ENCODE measurements around the gene MRAP. TPM values are rescaled to one million over a fixed set of nuclear protein-coding genes. Genes with fewer than 3 reads are reported as not detected.

Gene MRAP
- total and polyA plus RNA-seq, 12 donors, result 13.4 to 769 (median 105) TPM

DNA sequence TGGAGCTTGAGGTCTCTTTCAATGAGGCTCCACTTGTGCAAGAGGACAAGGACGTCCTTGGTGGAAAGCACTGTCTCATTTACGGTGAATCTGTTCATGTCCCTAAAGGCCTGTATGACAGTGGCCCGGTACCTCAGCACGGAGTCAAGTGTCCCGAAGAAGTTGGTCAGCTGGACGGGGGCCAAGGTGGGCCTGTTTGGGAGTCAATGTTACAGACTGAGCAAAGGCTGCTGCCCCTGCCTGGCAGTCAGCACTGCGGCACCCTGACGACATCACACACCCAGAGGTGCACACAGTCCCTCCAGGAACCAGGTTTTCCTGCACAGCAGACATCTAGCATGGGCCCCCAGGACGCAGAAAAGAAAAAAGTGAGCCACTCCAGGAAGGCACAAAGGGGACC, 19.1 kb downstream of the MRAP start:
- intact Hi-C loops (cut with DNase I), result no loop called here
- WGBS, 4 donors, result 75 to 89% (median 82%) methylated on average over 7 to 9 of the region's 9 CpGs
- no peak for TF ChIP-seq POLR2A (IDR thresholded peaks at IDR 0.05)
- TF ChIP-seq, protein P1, sequence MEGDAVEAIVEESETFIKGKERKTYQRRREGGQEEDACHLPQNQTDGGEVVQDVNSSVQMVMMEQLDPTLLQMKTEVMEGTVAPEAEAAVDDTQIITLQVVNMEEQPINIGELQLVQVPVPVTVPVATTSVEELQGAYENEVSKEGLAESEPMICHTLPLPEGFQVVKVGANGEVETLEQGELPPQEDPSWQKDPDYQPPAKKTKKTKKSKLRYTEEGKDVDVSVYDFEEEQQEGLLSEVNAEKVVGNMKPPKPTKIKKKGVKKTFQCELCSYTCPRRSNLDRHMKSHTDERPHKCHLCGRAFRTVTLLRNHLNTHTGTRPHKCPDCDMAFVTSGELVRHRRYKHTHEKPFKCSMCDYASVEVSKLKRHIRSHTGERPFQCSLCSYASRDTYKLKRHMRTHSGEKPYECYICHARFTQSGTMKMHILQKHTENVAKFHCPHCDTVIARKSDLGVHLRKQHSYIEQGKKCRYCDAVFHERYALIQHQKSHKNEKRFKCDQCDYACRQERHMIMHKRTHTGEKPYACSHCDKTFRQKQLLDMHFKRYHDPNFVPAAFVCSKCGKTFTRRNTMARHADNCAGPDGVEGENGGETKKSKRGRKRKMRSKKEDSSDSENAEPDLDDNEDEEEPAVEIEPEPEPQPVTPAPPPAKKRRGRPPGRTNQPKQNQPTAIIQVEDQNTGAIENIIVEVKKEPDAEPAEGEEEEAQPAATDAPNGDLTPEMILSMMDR (IDR thresholded peaks at IDR 0.05), result no peak
- H3K27ac ChIP-seq, result no peak overlapping the region
- no peak overlapping the region for H3K4me3 ChIP-seq
- DNase-seq, result peak in 1 of 7 donors; percentile 52
- peaks cover 0 to 95% of the 10 kb centered on the region in 2 donors for H3K36me3 ChIP-seq (replicated peaks in 1 of 2)
- no peaks in the 10 kb centered on the region for H3K27me3 ChIP-seq
- no peaks in the 10 kb centered on the region for H3K9me3 ChIP-seq (replicated peaks in 1 of 3)
- no peaks in the 10 kb centered on the region for H3K4me1 ChIP-seq (replicated peaks in 1 of 2)

DNA sequence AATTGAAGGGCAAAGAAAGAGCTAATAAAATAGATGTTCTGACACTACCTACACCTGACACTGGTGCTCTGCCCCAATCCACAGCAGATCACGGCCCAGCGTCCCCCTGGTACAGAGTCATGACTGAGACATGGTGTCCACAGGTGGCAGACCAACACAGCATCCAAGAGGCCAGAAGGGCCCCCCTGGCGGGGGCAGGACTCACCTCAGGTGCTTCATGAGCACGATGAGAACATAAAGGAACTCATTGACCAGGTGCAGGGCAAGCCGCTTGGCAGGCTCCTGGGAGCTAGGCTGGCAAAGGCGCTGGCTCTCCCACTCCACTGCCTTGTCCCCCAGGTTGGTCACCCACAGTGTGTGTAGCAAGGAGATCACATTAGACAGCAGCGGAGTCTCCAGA, 20.4 kb downstream of the MRAP start:
- DNase-seq, result peak in 1 of 7 donors; percentile 45
- Histone ChIP-seq H3K4me1 (replicated peaks in 1 of 2) (no peaks in the 10 kb centered on the region), H3K27ac (no peak overlapping the region), H3K27me3 (no peaks in the 10 kb centered on the region), H3K9me3 (replicated peaks in 1 of 3) (no peaks in the 10 kb centered on the region), H3K36me3 (replicated peaks in 1 of 2) (peaks cover 0 to 100% of the 10 kb centered on the region in 2 donors), H3K4me3 (no peak overlapping the region)
- intact Hi-C loops (cut with DNase I), result no loop called here
- no peak for TF ChIP-seq POLR2A (IDR thresholded peaks at IDR 0.05)
- TF ChIP-seq, protein P1 (IDR thresholded peaks at IDR 0.05), result no peak
- whole genome bisulfite sequencing, 4 donors, result 94 to 97% (median 95%) methylated on average over 3 to 7 of the region's 7 CpGs

DNA sequence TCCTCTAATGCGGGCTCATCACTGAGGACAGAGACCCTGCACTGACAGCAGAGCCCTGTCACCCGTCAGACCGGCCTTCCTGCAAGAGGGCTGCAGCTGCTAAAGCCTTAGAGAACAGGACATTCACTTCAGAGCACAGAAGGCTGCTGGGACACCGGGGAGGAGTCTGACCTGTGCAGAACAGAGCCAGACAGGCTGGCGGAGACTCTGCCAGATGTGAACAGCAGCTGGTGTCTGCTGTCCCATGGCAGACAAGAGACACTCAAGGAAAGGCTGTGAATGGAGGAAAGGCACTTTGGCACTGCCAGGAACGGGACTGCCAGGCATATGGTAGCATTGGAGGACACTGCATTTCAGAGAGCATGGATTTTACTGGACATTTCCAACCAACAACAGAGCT, 21.4 kb downstream of the MRAP start:
- H3K27ac ChIP-seq, result no peak overlapping the region
- intact Hi-C loops (cut with DNase I), result no loop called here
- no peaks in the 10 kb centered on the region for H3K9me3 ChIP-seq (replicated peaks in 1 of 3)
- no peak overlapping the region for H3K4me3 ChIP-seq
- no peaks in the 10 kb centered on the region for H3K27me3 ChIP-seq
- H3K4me1 ChIP-seq (replicated peaks in 1 of 2), result no peaks in the 10 kb centered on the region
- DNase-seq, result peak in 1 of 7 donors; percentile 52
- TF ChIP-seq, protein P1 (IDR thresholded peaks at IDR 0.05), result no peak
- no peak for TF ChIP-seq POLR2A (IDR thresholded peaks at IDR 0.05)
- peaks cover 0 to 100% of the 10 kb centered on the region in 2 donors for H3K36me3 ChIP-seq (replicated peaks in 1 of 2)
- 75 to 87% (median 80%) methylated on average over 3 to 6 of the region's 6 CpGs for WGBS, 4 donors

DNA sequence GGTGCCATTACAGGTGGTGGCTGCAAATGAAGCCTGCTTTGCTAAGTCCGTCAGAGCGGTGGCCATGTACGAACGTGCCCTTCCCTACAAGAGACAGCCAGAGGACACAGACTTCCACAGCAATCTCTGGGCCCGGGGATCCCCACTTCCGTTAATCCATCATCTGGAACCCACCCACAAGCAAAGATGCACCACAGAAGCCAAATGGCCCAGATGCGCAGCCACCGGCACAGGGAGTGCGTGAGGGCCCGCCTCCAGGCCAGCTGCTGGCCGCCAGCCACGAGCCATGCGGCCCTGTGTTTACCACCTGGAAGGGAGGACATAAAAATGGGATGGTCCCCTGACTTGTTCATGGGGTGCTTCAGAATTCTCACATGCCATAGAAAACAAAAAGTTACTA, 22.1 kb downstream of the MRAP start:
- Histone ChIP-seq H3K4me1 (replicated peaks in 1 of 2) (no peaks in the 10 kb centered on the region), H3K36me3 (replicated peaks in 1 of 2) (peaks cover 0 to 100% of the 10 kb centered on the region in 2 donors), H3K9me3 (replicated peaks in 1 of 3) (no peaks in the 10 kb centered on the region), H3K27me3 (no peaks in the 10 kb centered on the region), H3K4me3 (no peak overlapping the region), H3K27ac (no peak overlapping the region)
- WGBS, 4 donors, result 90 to 96% (median 93%) methylated on average over 10 to 13 of the region's 13 CpGs
- peak in 1 of 7 donors; percentile 36 for DNase-seq
- TF ChIP-seq POLR2A (IDR thresholded peaks at IDR 0.05), result no peak
- TF ChIP-seq, protein P1 (IDR thresholded peaks at IDR 0.05), result no peak
- intact Hi-C loops (cut with DNase I), result no loop called here

All from adrenal gland (tissue), 12 donors.